Smooth muscle cell (in vitro differentiated cells): Measurements from ENCODE around the gene PITX1. TPM values are rescaled to one million over a fixed set of nuclear protein-coding genes. Genes with fewer than 3 reads are reported as not detected.

ENCODE experiments used
- DNase-seq: peaks from one replicate; lab custom pipeline; 2025; ENCODE audit not compliant: unreplicated experiment; lab: John Stamatoyannopoulos, UW
- H2AFZ ChIP-seq: fragments of 200-600 bp; sonication (generic); 2 replicates; pipeline ENCODE4 v1.6.0; 2016; ENCODE audit warnings: antibody characterized with exemption, low read depth, mild to moderate bottlenecking
- H3F3A ChIP-seq: fragments of 200-600 bp; sonication (generic); 2 replicates; pipeline ENCODE4 v1.6.0; 2017; ENCODE audit warnings: antibody characterized with exemption, low read depth
- H3K27ac ChIP-seq: fragments of 200-600 bp; sonication (generic); 2 replicates; pipeline ENCODE4 v1.5.1; 2016; ENCODE audit warnings: low read depth, mild to moderate bottlenecking
- H3K27me3 ChIP-seq: fragments of 200-600 bp; sonication (generic); 2 replicates; pipeline ENCODE4 v1.6.1; 2016; ENCODE audit warnings: low read depth, mild to moderate bottlenecking
- H3K36me3 ChIP-seq: fragments of 200-600 bp; sonication (generic); 2 replicates; pipeline ENCODE4 v1.5.1; 2016; ENCODE audit warnings: low read depth
- H3K4me1 ChIP-seq: fragments of 200-600 bp; sonication (generic); 2 replicates; pipeline ENCODE4 v1.5.1; 2016; ENCODE audit warnings: low read depth
- H3K4me2 ChIP-seq: fragments of 200-600 bp; sonication (generic); 2 replicates; pipeline ENCODE4 v1.6.0; 2016; ENCODE audit warnings: mild to moderate bottlenecking
- H3K4me3 ChIP-seq: fragments of 200-600 bp; sonication (generic); 2 replicates; pipeline ENCODE4 v1.5.1; 2016; ENCODE audit warnings: mild to moderate bottlenecking
- H3K79me2 ChIP-seq: fragments of 200-600 bp; sonication (generic); 2 replicates; pipeline ENCODE4 v1.6.0; 2016; ENCODE audit warnings: low read depth, mild to moderate bottlenecking
- H3K9ac ChIP-seq: fragments of 200-600 bp; sonication (generic); 2 replicates; pipeline ENCODE4 v1.6.0; 2016; ENCODE audit warnings: low read depth
- H3K9me3 ChIP-seq: fragments of 200-600 bp; sonication (generic); replicated peaks from 2 replicates; pipeline ENCODE4 v1.5.1; 2016; ENCODE audit warnings: low read depth
- H4K20me1 ChIP-seq: fragments of 200-600 bp; sonication (generic); 2 replicates; pipeline ENCODE4 v1.6.0; 2016; ENCODE audit warnings: low read depth
- WGBS: methylation state at CpG from one replicate; pipeline ENCODE4 v1.1.7; 2016; ENCODE audit warnings: low lambda C conversion rate; 5-methylcytosine and 5-hydroxymethylcytosine counted together
- polyA plus RNA-seq: library from polyadenylated mRNA; unstranded; fragments of >200 nt; fragmentation: Nextera tagmentation; extraction: Ambion mirVana; gene quantifications from 2 replicates; pipeline ENCODE4 v1.2.1, GENCODE V29; 2016
- total RNA-seq: library from RNA; depleted of rRNA; stranded (reverse); fragments of >200 nt; gene quantifications from 2 replicates; pipeline ENCODE4 v1.2.3, GENCODE V29; 2014
- TF ChIP-seq, protein P1 (sequence below): fragments of 200-600 bp; sonication (generic); IDR thresholded peaks from 2 replicates; pipeline ENCODE4 v1.5.1; 2017; ENCODE audit warnings: borderline replicate concordance, mild to moderate bottlenecking, antibody characterized with exemption; ENCODE audit not compliant: insufficient read depth, poor library complexity, severe bottlenecking

The PITX1 gene
- total and polyA plus RNA-seq, 2 experiments from 2014 or later, result 161 to 473 TPM

DNA sequence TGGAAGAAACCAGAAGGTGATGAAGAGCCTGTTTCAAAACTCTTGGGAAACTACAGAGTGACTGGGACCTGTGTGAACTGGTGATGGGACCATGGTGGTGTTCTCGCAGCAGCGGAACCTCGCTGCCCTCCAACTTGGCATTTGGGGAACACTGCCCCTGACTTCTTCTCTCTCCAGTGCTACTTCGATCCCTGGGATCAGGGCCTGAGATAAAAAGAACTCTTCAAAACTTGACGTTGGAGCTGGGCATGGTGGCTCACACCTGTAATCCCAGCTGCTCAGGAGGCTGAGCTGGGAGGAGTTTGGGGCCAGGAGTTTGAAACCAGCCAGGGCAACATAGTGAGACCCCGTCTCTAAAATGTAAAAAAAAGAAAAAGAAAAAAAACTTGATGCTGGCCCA is 18.1 kb downstream of the PITX1 start:
- Histone ChIP-seq H3K4me3 (no peak overlapping the region), H3K4me1 (no peaks in the 10 kb centered on the region), H3F3A (no peaks in the 10 kb centered on the region), H4K20me1 (peaks cover 17% of the 10 kb centered on the region), H3K4me2 (no peak overlapping the region), H3K79me2 (peaks cover 15% of the 10 kb centered on the region), H3K27me3 (no peaks in the 10 kb centered on the region), H3K27ac (no peak overlapping the region), H3K9me3 (no peaks in the 10 kb centered on the region), H3K9ac (no peak overlapping the region), H3K36me3 (no peaks in the 10 kb centered on the region), H2AFZ (no peak overlapping the region)
- DNase-seq, result no peak
- TF ChIP-seq, protein P1, sequence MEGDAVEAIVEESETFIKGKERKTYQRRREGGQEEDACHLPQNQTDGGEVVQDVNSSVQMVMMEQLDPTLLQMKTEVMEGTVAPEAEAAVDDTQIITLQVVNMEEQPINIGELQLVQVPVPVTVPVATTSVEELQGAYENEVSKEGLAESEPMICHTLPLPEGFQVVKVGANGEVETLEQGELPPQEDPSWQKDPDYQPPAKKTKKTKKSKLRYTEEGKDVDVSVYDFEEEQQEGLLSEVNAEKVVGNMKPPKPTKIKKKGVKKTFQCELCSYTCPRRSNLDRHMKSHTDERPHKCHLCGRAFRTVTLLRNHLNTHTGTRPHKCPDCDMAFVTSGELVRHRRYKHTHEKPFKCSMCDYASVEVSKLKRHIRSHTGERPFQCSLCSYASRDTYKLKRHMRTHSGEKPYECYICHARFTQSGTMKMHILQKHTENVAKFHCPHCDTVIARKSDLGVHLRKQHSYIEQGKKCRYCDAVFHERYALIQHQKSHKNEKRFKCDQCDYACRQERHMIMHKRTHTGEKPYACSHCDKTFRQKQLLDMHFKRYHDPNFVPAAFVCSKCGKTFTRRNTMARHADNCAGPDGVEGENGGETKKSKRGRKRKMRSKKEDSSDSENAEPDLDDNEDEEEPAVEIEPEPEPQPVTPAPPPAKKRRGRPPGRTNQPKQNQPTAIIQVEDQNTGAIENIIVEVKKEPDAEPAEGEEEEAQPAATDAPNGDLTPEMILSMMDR, result no peak
- 98% methylated on average over 6 of the region's 6 CpGs for WGBS

DNA sequence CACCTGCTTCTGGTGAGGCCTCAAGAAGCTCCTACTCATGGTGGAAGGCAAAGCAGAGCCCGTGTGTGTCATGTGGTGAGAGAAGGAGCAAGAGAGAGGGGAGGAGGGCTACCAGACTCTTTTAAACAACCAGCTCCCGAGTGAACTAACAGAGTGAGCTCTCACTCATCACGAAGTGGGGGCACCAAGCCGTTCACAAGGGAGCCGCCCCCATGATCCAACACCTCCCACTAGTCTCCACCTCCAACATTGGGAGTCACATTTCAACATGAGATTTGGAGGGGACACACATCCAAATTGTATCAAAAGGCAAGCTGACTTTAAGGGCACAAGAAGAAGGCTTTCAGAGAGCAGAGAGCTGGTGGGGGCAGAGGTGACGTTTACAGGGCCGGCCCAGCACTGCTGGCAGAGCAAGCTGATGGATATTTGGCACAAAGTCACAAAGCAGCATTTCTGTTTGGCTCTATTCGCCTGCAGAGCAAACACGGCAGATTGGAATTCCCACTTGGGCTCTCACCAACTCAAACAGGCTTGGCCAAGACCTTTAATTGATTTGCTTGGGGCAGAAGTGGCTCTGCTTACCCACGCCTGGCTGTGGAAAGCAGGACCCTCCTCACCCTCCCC is 20.0 kb downstream of the PITX1 start:
- H3K4me1 ChIP-seq, result no peaks in the 10 kb centered on the region
- no peak overlapping the region for H3K9ac ChIP-seq
- H2AFZ ChIP-seq, result no peak overlapping the region
- DNase-seq, result no peak
- H3K27me3 ChIP-seq, result no peaks in the 10 kb centered on the region
- H3K4me2 ChIP-seq, result no peak overlapping the region
- 85% methylated on average over 10 of the region's 10 CpGs for WGBS
- H3K4me3 ChIP-seq, result no peak overlapping the region
- no peaks in the 10 kb centered on the region for H3K9me3 ChIP-seq
- peaks cover 8% of the 10 kb centered on the region for H4K20me1 ChIP-seq
- H3K79me2 ChIP-seq, result peaks cover 3% of the 10 kb centered on the region
- H3K36me3 ChIP-seq, result no peaks in the 10 kb centered on the region
- H3K27ac ChIP-seq, result no peak overlapping the region
- no peaks in the 10 kb centered on the region for H3F3A ChIP-seq
- TF ChIP-seq, protein P1, result no peak

DNA sequence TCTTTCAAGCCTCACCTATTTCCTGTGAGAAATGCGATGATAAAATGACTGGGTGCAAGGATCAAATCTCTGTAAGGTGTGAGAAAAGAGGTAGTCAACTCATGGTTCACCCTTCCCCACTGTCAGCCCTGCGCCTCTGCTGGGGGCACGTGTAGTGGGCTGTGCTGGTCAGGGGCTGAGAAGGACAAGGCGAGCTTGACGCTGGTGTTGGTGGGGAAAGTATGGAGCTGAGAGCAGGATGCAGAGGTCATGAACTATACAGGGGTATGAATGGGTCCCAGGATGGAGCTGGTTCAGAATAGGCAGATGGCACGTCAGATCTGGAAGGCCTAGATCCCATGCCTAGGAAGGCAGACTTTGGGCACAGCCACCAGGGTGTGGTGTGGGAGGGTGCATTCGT is 20.6 kb downstream of the PITX1 start:
- TF ChIP-seq, protein P1, result no peak
- no peak overlapping the region for H3K4me3 ChIP-seq
- H2AFZ ChIP-seq, result no peak overlapping the region
- H3K27ac ChIP-seq, result no peak overlapping the region
- H3K9me3 ChIP-seq, result no peaks in the 10 kb centered on the region
- H3K4me1 ChIP-seq, result no peaks in the 10 kb centered on the region
- no peak for DNase-seq
- H3K79me2 ChIP-seq, result peaks cover 3% of the 10 kb centered on the region
- H3K36me3 ChIP-seq, result no peaks in the 10 kb centered on the region
- peaks cover 3% of the 10 kb centered on the region for H4K20me1 ChIP-seq
- WGBS, result 97% methylated on average over 7 of the region's 7 CpGs
- no peaks in the 10 kb centered on the region for H3F3A ChIP-seq
- no peaks in the 10 kb centered on the region for H3K27me3 ChIP-seq
- no peak overlapping the region for H3K4me2 ChIP-seq
- no peak overlapping the region for H3K9ac ChIP-seq

DNA sequence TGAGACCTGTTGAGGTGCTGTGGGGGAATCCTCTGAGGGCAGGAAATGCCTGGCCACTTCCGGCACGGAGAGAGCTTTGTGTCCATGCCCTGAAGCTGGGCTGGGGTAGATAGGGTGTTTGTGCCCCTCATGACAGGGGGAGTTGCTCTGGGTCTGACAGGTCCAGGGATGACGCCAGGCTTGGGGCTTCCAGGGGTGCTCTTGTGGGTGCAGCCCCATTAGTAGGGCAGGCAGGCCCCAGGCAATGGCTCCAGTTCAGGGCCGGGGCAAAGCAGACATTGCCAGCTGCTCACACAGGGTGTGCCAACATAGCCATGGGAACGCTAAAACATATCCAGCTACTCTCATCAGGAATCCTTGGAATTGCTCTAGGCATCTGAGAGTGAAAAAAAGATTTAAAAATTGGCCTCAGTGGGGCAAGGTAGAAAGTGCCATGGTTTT is 21.1 kb downstream of the PITX1 start:
- no peaks in the 10 kb centered on the region for H3F3A ChIP-seq
- no peak overlapping the region for H3K4me2 ChIP-seq
- H3K9ac ChIP-seq, result no peak overlapping the region
- H2AFZ ChIP-seq, result no peak overlapping the region
- no peaks in the 10 kb centered on the region for H3K9me3 ChIP-seq
- H3K36me3 ChIP-seq, result no peaks in the 10 kb centered on the region
- no peak for DNase-seq
- no peaks in the 10 kb centered on the region for H3K4me1 ChIP-seq
- no peak overlapping the region for H3K4me3 ChIP-seq
- H3K27ac ChIP-seq, result no peak overlapping the region
- 95% methylated on average over 5 of the region's 5 CpGs for whole genome bisulfite sequencing
- no peaks in the 10 kb centered on the region for H3K27me3 ChIP-seq
- peaks cover 3% of the 10 kb centered on the region for H4K20me1 ChIP-seq
- TF ChIP-seq, protein P1, result no peak
- peaks cover 3% of the 10 kb centered on the region for H3K79me2 ChIP-seq
